ENCODE measurements around the gene MKX.
A peak's percentile ranks its signal among the peaks of the same experiment; 100 is the strongest.

MKX gene

GRCh38 chr10:27745732-27746396, at the start of gene MKX:
MKX (minus strand) TSS chr10:27745819; CDS start chr10:27743415, 2,404 bp downstream.
- no peaks in the 10 kb centered on the region for H3K9me3 ChIP-seq (ENCODE audit: control insufficient read depth in 2 of 2, low read length in 2 of 2)
- peaks cover 50% of the 10 kb centered on the region for H3K4me1 ChIP-seq (ENCODE audit: control insufficient read depth, insufficient read depth, low read length)
- H3K4me3 ChIP-seq (ENCODE audit: low read length in 2 of 2) = peak within 1 kb of the TSS; percentile 81 to 83
- peak within 1 kb of the TSS; percentile 14 to 84 for H3K9ac ChIP-seq (ENCODE audit: low read length in 2 of 2)
- peaks cover 0 to 1% of the 10 kb centered on the region in 2 donors for H3K36me3 ChIP-seq (ENCODE audit: control insufficient read depth in 2 of 2, insufficient read depth in 2 of 2, low read length in 2 of 2)
- no peaks in the 10 kb centered on the region for H3K27me3 ChIP-seq (ENCODE audit: control insufficient read depth in 1 of 2, insufficient read depth in 2 of 2, low read length in 2 of 2)
- peak within 1 kb of the TSS; percentile 90 for H3K27ac ChIP-seq (ENCODE audit: low read length)

- Histone ChIP-seq H3K9ac (ENCODE audit: low read length in 2 of 2) (no peak overlapping the region), H3K4me3 (ENCODE audit: low read length in 2 of 2) (no peak overlapping the region), H3K4me1 (ENCODE audit: control insufficient read depth, insufficient read depth, low read length) (no peaks in the 10 kb centered on the region), H3K27me3 (ENCODE audit: control insufficient read depth in 1 of 2, insufficient read depth in 2 of 2, low read length in 2 of 2) (no peaks in the 10 kb centered on the region), H3K27ac (ENCODE audit: low read length) (no peak overlapping the region), H3K9me3 (ENCODE audit: control insufficient read depth in 2 of 2, low read length in 2 of 2) (no peaks in the 10 kb centered on the region), H3K36me3 (ENCODE audit: control insufficient read depth in 2 of 2, insufficient read depth in 2 of 2, low read length in 2 of 2) (no peaks in the 10 kb centered on the region)
Observed at GRCh38 chr10:27794157-27794556, 48.5 kb upstream of the MKX start.

- Histone ChIP-seq H3K36me3 (ENCODE audit: control insufficient read depth in 2 of 2, insufficient read depth in 2 of 2, low read length in 2 of 2) (no peaks in the 10 kb centered on the region), H3K27me3 (ENCODE audit: control insufficient read depth in 1 of 2, insufficient read depth in 2 of 2, low read length in 2 of 2) (no peaks in the 10 kb centered on the region), H3K27ac (ENCODE audit: low read length) (no peak overlapping the region), H3K4me1 (ENCODE audit: control insufficient read depth, insufficient read depth, low read length) (no peaks in the 10 kb centered on the region), H3K9me3 (ENCODE audit: control insufficient read depth in 2 of 2, low read length in 2 of 2) (no peaks in the 10 kb centered on the region), H3K9ac (ENCODE audit: low read length in 2 of 2) (no peak overlapping the region), H3K4me3 (ENCODE audit: low read length in 2 of 2) (no peak overlapping the region)
Observed at GRCh38 chr10:27792216-27792615, 46.6 kb upstream of the MKX start.

GRCh38 chr10:27784272-27784671, 38.7 kb upstream of the MKX start:
- H3K9ac ChIP-seq (ENCODE audit: low read length in 2 of 2) = no peak overlapping the region
- no peaks in the 10 kb centered on the region for H3K36me3 ChIP-seq (ENCODE audit: control insufficient read depth in 2 of 2, insufficient read depth in 2 of 2, low read length in 2 of 2)
- H3K9me3 ChIP-seq (ENCODE audit: control insufficient read depth in 2 of 2, low read length in 2 of 2) = peaks cover 0 to 4% of the 10 kb centered on the region in 2 donors
- no peak overlapping the region for H3K4me3 ChIP-seq (ENCODE audit: low read length in 2 of 2)
- no peaks in the 10 kb centered on the region for H3K4me1 ChIP-seq (ENCODE audit: control insufficient read depth, insufficient read depth, low read length)
- H3K27me3 ChIP-seq (ENCODE audit: control insufficient read depth in 1 of 2, insufficient read depth in 2 of 2, low read length in 2 of 2) = no peaks in the 10 kb centered on the region
- no peak overlapping the region for H3K27ac ChIP-seq (ENCODE audit: low read length)

GRCh38 chr10:27783660-27784059, 38.0 kb upstream of the MKX start:
- peaks cover 0 to 4% of the 10 kb centered on the region in 2 donors for H3K9me3 ChIP-seq (ENCODE audit: control insufficient read depth in 2 of 2, low read length in 2 of 2)
- no peak overlapping the region for H3K27ac ChIP-seq (ENCODE audit: low read length)
- no peaks in the 10 kb centered on the region for H3K27me3 ChIP-seq (ENCODE audit: control insufficient read depth in 1 of 2, insufficient read depth in 2 of 2, low read length in 2 of 2)
- no peak overlapping the region for H3K9ac ChIP-seq (ENCODE audit: low read length in 2 of 2)
- no peaks in the 10 kb centered on the region for H3K4me1 ChIP-seq (ENCODE audit: control insufficient read depth, insufficient read depth, low read length)
- H3K36me3 ChIP-seq (ENCODE audit: control insufficient read depth in 2 of 2, insufficient read depth in 2 of 2, low read length in 2 of 2) = no peaks in the 10 kb centered on the region
- H3K4me3 ChIP-seq (ENCODE audit: low read length in 2 of 2) = no peak overlapping the region

GRCh38 chr10:27779462-27780015, 33.9 kb upstream of the MKX start:
- Histone ChIP-seq H3K27ac (ENCODE audit: low read length) (no peak overlapping the region), H3K9ac (ENCODE audit: low read length in 2 of 2) (no peak overlapping the region), H3K4me3 (ENCODE audit: low read length in 2 of 2) (no peak overlapping the region), H3K4me1 (ENCODE audit: control insufficient read depth, insufficient read depth, low read length) (peaks cover 3% of the 10 kb centered on the region), H3K9me3 (ENCODE audit: control insufficient read depth in 2 of 2, low read length in 2 of 2) (peaks cover 0 to 4% of the 10 kb centered on the region in 2 donors), H3K27me3 (ENCODE audit: control insufficient read depth in 1 of 2, insufficient read depth in 2 of 2, low read length in 2 of 2) (no peaks in the 10 kb centered on the region), H3K36me3 (ENCODE audit: control insufficient read depth in 2 of 2, insufficient read depth in 2 of 2, low read length in 2 of 2) (no peaks in the 10 kb centered on the region)

GRCh38 chr10:27774831-27775230, 29.2 kb upstream of the MKX start:
- H3K9ac ChIP-seq (ENCODE audit: low read length in 2 of 2) = no peak overlapping the region
- H3K27me3 ChIP-seq (ENCODE audit: control insufficient read depth in 1 of 2, insufficient read depth in 2 of 2, low read length in 2 of 2) = no peaks in the 10 kb centered on the region
- peaks cover 4% of the 10 kb centered on the region for H3K4me1 ChIP-seq (ENCODE audit: control insufficient read depth, insufficient read depth, low read length)
- H3K27ac ChIP-seq (ENCODE audit: low read length) = no peak overlapping the region
- H3K4me3 ChIP-seq (ENCODE audit: low read length in 2 of 2) = no peak overlapping the region
- no peaks in the 10 kb centered on the region for H3K36me3 ChIP-seq (ENCODE audit: control insufficient read depth in 2 of 2, insufficient read depth in 2 of 2, low read length in 2 of 2)
- no peaks in the 10 kb centered on the region for H3K9me3 ChIP-seq (ENCODE audit: control insufficient read depth in 2 of 2, low read length in 2 of 2)

- H3K4me1 ChIP-seq (ENCODE audit: control insufficient read depth, insufficient read depth, low read length) = peaks cover 4% of the 10 kb centered on the region
- no peak overlapping the region for H3K27ac ChIP-seq (ENCODE audit: low read length)
- no peaks in the 10 kb centered on the region for H3K36me3 ChIP-seq (ENCODE audit: control insufficient read depth in 2 of 2, insufficient read depth in 2 of 2, low read length in 2 of 2)
- H3K27me3 ChIP-seq (ENCODE audit: control insufficient read depth in 1 of 2, insufficient read depth in 2 of 2, low read length in 2 of 2) = no peaks in the 10 kb centered on the region
- H3K4me3 ChIP-seq (ENCODE audit: low read length in 2 of 2) = no peak overlapping the region
- no peaks in the 10 kb centered on the region for H3K9me3 ChIP-seq (ENCODE audit: control insufficient read depth in 2 of 2, low read length in 2 of 2)
- no peak overlapping the region for H3K9ac ChIP-seq (ENCODE audit: low read length in 2 of 2)
Observed at GRCh38 chr10:27771231-27771630, 25.6 kb upstream of the MKX start.

GRCh38 chr10:27770181-27770580, 24.6 kb upstream of the MKX start:
- no peak overlapping the region for H3K4me3 ChIP-seq (ENCODE audit: low read length in 2 of 2)

GRCh38 chr10:27760867-27761266, 15.2 kb upstream of the MKX start:
- no peaks in the 10 kb centered on the region for H3K27me3 ChIP-seq (ENCODE audit: control insufficient read depth in 1 of 2, insufficient read depth in 2 of 2, low read length in 2 of 2)
- H3K9ac ChIP-seq (ENCODE audit: low read length in 2 of 2) = no peak overlapping the region
- H3K9me3 ChIP-seq (ENCODE audit: control insufficient read depth in 2 of 2, low read length in 2 of 2) = no peaks in the 10 kb centered on the region
- no peaks in the 10 kb centered on the region for H3K4me1 ChIP-seq (ENCODE audit: control insufficient read depth, insufficient read depth, low read length)
- H3K36me3 ChIP-seq (ENCODE audit: control insufficient read depth in 2 of 2, insufficient read depth in 2 of 2, low read length in 2 of 2) = no peaks in the 10 kb centered on the region
- no peak overlapping the region for H3K4me3 ChIP-seq (ENCODE audit: low read length in 2 of 2)
- no peak overlapping the region for H3K27ac ChIP-seq (ENCODE audit: low read length)

More at GRCh38 chr10:27770181-27770580, 24.6 kb upstream of the MKX start:
- Histone ChIP-seq H3K27ac (ENCODE audit: low read length) (no peak overlapping the region), H3K9me3 (ENCODE audit: control insufficient read depth in 2 of 2, low read length in 2 of 2) (no peaks in the 10 kb centered on the region), H3K36me3 (ENCODE audit: control insufficient read depth in 2 of 2, insufficient read depth in 2 of 2, low read length in 2 of 2) (no peaks in the 10 kb centered on the region), H3K4me1 (ENCODE audit: control insufficient read depth, insufficient read depth, low read length) (peaks cover 4% of the 10 kb centered on the region), H3K27me3 (ENCODE audit: control insufficient read depth in 1 of 2, insufficient read depth in 2 of 2, low read length in 2 of 2) (no peaks in the 10 kb centered on the region), H3K9ac (ENCODE audit: low read length in 2 of 2) (no peak overlapping the region)

Data from stomach smooth muscle (tissue), 2 donors.